C4-2B (cell line): ENCODE measurements around the gene NFIA.

Experiments used
- H3K27ac ChIP-seq: fragments of 450-650 bp; 2 replicates; pipeline ENCODE4 v1.5.1; 2017
- ZFX ChIP-seq: fragments of 450-650 bp; IDR thresholded peaks from 2 replicates; pipeline ENCODE4 v1.6.1; 2017
- TF ChIP-seq, protein P1 (sequence below): fragments of 450-650 bp; conservative IDR thresholded peaks from 2 replicates; pipeline ENCODE4 v1.5.1; 2017; ENCODE audit warnings: mild to moderate bottlenecking

NFIA gene

DNA sequence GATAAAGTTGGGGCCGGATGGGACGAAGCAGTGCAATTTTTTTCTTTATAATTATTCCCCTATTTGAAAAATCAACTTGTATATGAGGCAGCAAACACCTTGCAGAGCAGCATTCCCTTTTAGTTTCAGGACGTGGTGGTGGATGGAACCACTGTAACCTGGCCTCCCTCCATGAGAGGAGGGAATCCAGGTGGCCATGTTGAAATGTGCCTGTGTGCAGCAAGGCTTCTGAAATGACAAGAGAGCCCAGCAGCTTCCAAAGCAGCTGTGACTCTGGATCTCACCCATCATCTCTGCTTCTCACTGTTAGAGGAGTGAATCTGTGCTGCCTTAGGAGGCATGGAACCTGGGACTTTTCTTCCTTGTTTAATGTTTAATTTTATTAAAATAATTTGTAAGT, 42.3 kb downstream of the NFIA start:
- TF ChIP-seq, protein P1, sequence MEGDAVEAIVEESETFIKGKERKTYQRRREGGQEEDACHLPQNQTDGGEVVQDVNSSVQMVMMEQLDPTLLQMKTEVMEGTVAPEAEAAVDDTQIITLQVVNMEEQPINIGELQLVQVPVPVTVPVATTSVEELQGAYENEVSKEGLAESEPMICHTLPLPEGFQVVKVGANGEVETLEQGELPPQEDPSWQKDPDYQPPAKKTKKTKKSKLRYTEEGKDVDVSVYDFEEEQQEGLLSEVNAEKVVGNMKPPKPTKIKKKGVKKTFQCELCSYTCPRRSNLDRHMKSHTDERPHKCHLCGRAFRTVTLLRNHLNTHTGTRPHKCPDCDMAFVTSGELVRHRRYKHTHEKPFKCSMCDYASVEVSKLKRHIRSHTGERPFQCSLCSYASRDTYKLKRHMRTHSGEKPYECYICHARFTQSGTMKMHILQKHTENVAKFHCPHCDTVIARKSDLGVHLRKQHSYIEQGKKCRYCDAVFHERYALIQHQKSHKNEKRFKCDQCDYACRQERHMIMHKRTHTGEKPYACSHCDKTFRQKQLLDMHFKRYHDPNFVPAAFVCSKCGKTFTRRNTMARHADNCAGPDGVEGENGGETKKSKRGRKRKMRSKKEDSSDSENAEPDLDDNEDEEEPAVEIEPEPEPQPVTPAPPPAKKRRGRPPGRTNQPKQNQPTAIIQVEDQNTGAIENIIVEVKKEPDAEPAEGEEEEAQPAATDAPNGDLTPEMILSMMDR = no peak
- TF ChIP-seq ZFX = no peak
- peak overlapping the region; percentile 68 for H3K27ac ChIP-seq

DNA sequence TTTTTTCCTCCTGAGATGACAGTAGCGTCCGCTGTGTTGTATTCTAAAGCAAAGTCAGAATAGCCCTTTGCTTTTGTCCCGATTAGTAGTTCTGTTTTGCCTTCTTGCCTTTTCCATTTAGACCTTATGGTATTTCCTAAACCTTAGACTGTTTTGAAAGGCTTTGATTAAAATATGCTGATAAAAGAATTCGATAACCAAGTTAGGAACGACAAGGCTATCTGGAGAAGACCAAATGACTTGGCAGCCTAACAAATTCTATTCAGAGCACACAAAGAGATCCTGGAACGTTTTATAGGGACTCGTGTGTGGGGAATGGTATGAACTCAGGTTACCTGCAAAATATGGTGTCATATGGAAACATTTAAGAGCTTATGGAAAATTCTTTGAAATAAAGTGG, 42.9 kb downstream of the NFIA start:
- no peak overlapping the region for H3K27ac ChIP-seq
- TF ChIP-seq ZFX = no peak
- TF ChIP-seq, protein P1 = no peak

DNA sequence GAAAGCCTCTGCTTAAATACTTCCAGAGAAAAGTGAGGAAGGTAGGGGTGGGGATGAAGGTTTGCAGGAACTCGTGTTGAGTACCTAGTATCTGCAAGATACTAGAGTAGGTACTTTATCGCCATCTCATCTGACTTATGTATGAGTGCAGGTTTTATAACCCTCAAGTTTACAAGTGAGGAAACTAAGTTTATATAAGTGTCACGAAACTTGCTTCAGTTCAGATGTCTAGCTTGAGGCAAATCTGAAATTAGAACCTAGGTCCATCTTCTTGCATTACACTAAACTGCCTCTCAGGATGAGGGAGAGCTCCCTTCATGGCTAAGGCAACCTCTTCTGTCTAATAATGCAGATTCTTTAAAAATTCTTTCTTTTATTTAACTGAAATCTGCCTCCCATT, 43.5 kb downstream of the NFIA start:
- H3K27ac ChIP-seq = peak overlapping the region; percentile 29; the same call in 1 of the 2 replicates
- no peak for TF ChIP-seq ZFX
- TF ChIP-seq, protein P1 = no peak

DNA sequence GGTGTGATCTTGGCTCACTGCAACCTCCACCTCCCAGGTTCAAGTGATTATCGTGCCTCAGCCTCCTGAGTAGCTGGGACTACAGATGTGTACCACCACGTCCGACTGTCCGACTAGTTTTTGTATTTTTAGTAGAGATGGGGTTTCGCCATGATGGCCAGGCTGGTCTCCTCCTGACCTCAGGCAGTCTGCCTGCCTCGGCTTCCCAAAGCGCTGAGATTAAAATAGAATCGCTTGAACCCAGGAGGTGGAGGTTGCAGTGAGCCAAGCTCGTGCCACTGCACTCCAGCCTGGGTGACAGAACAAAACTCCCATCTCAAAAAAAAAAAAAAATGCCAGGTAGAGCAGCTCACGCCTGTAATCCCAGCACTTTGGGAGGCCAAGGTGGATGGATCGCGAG, 44.5 kb downstream of the NFIA start:
- 0 out of 2 replicates have a peak overlapping the region, but pooled peaks have one; percentile 1 for H3K27ac ChIP-seq

DNA sequence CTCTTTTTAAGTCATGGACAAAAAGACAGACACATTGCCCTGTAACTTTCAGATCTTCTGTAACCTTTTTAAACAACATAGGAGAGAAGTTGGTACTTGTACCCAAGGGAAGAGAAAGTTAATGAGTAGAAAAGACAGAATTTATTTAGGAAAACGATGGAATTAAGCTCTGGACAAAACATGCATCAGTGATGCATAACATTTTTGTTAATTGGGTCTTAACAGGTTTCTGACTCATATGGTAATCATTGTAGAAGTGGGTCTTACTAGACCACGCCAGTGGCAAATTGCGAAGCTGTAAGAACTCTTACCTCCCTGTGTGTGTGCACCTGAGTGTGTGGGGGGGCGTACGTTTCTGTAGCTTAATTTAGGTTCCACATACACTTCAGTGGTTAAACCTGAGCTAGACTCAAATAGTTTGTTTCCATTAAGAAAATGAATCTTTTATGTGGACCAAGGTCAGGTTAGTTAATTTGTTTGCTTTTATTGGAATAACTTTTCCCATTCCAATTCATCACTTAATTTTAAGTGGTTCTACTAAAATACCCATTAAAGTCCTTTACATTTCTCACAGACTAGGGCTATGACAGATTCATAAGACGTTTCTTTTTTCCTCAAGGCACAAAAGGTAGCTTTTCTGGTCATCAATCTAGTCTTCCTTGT, 48.1 kb downstream of the NFIA start:
- no peak for TF ChIP-seq ZFX
- TF ChIP-seq, protein P1 = no peak
- H3K27ac ChIP-seq = no peak overlapping the region

DNA sequence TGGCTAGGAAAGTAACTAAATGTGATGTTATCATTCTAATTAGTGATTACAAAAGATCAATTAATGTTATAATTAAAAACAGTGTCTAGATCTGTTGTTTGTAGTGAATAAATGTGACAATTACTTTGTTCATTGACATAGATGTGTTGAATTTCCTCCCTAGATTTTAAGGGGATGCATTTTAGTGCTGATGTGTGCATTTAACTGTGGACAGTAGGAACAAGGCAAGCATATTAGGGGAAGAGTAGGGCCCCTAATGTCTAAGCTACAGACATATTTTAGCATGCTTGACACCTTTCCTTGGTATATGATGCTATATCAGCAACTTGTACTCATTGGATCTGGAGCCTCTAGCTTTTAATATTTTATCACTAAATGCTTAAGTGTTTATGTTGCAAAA, 48.9 kb downstream of the NFIA start:
- no peak overlapping the region for H3K27ac ChIP-seq
- TF ChIP-seq ZFX = no peak
- TF ChIP-seq, protein P1 = no peak

DNA sequence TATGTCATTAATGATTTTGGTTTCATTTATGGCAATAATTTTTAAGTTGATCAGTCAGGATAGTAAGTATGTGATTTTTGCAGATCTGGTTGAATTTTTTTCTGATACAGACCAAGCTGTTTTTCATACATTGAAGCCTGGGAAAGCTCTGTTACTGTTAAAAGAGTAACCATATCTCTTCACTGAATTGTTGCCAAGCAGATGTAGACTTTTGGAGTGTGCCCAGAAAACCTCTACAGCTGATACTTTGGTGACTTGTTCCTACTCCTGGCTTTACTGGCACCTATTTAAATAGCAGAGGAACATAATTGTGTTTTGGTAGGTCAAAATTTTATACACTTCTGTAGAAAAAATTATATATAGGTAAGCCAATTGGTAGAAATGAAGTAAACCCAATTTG, 49.4 kb downstream of the NFIA start:
- no peak for TF ChIP-seq ZFX
- TF ChIP-seq, protein P1 = no peak
- H3K27ac ChIP-seq = no peak overlapping the region

DNA sequence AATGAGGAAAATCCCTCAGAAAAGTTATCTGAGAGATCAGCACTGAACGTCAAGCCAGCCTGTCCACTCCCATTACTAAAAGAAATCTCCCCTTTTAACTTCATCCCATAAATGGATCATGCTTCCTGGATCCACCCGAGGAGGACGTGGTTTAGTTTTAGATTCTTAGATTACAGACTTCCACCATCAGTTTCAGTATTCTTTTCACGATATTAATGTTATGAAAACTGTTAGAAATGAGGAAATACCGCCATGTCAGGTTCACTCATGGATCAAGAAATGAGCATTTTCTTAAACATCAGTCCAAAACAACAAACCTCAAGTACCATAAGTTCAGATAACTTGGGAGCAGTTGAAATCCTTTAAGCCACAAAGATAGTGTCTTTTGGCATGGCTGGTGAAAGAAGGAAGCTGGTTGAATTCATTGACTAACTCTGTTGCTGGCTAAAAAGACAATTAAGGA, 49.8 kb downstream of the NFIA start:
- no peak overlapping the region; the same call in 1 of the 2 replicates for H3K27ac ChIP-seq
- TF ChIP-seq, protein P1 = no peak
- no peak for TF ChIP-seq ZFX
